Kidney epithelial cell (primary cell): ENCODE results near the gene CFAP299. TPM values are rescaled to one million over a fixed set of nuclear protein-coding genes. Genes with fewer than 3 reads are reported as not detected.
"Not testable (repeated sequence)": the region's sequence is repeated elsewhere in the genome, so short reads cannot be mapped to it uniquely, and the experiment has no call there.

Source experiments
- DNase-seq: peaks from one replicate; pipeline ENCODE4 v3.0.0-alpha.2; 2010; ENCODE audit warnings: low read depth
- H3K27me3 ChIP-seq: 2 replicates; pipeline ENCODE4 v1.6.0; 2011; ENCODE audit warnings: low read length; ENCODE audit not compliant: control insufficient read depth, insufficient read depth
- H3K36me3 ChIP-seq: 2 replicates; pipeline ENCODE4 v1.5.1; 2011; ENCODE audit warnings: low read length; ENCODE audit not compliant: control insufficient read depth, insufficient read depth
- H3K4me3 ChIP-seq: 2 replicates; pipeline ENCODE4 v1.5.1; 2011; ENCODE audit warnings: low read depth, mild to moderate bottlenecking, control low read depth, low read length
- CTCF ChIP-seq: IDR thresholded peaks from 2 replicates; pipeline ENCODE4 v1.5.1; 2011; ENCODE audit warnings: mild to moderate bottlenecking, moderate library complexity, low read length, control low read depth, inconsistent platforms; ENCODE audit not compliant: insufficient read depth, poor library complexity, severe bottlenecking
- total RNA-seq: library from RNA; depleted of rRNA; stranded (reverse); fragments of >200 nt; gene quantifications from 2 replicates; pipeline ENCODE4 v1.2.3, GENCODE V29; 2015

The CFAP299 gene
- total RNA-seq, 1 donor from 2014 or later = not detected

- Histone ChIP-seq H3K4me3 (no peak overlapping the region), H3K27me3 (no peaks in the 10 kb centered on the region), H3K36me3 (no peaks in the 10 kb centered on the region)
- no peak for DNase-seq
- TF ChIP-seq CTCF = no peak
Measured at GRCh38 chr4:80767944-80768343, 432.4 kb downstream of the CFAP299 start.

- Histone ChIP-seq H3K4me3 (no peak overlapping the region), H3K27me3 (no peaks in the 10 kb centered on the region), H3K36me3 (no peaks in the 10 kb centered on the region)
- TF ChIP-seq CTCF = no peak
- no peak for DNase-seq
Measured at GRCh38 chr4:80776168-80776567, 440.6 kb downstream of the CFAP299 start.

- H3K4me3 ChIP-seq = no peak overlapping the region
- DNase-seq = peak; percentile 14
- no peak for TF ChIP-seq CTCF
Measured at GRCh38 chr4:80781431-80781830, 445.9 kb downstream of the CFAP299 start.

GRCh38 chr4:80787306-80787705, 451.8 kb downstream of the CFAP299 start:
- Histone ChIP-seq H3K4me3 (no peak overlapping the region), H3K27me3 (no peaks in the 10 kb centered on the region), H3K36me3 (no peaks in the 10 kb centered on the region)
- no peak for TF ChIP-seq CTCF
- no peak for DNase-seq

More at GRCh38 chr4:80781431-80781830, 445.9 kb downstream of the CFAP299 start:
- H3K36me3 ChIP-seq = no peaks in the 10 kb centered on the region
- H3K27me3 ChIP-seq = no peaks in the 10 kb centered on the region

- DNase-seq = no peak
- Histone ChIP-seq H3K4me3 (no peak overlapping the region), H3K36me3 (no peaks in the 10 kb centered on the region), H3K27me3 (no peaks in the 10 kb centered on the region)
- no peak for TF ChIP-seq CTCF
Measured at GRCh38 chr4:80788798-80789197, 453.3 kb downstream of the CFAP299 start.

- no peaks in the 10 kb centered on the region for H3K27me3 ChIP-seq
- no peak for TF ChIP-seq CTCF
- DNase-seq = no peak
- H3K4me3 ChIP-seq = no peak overlapping the region
- H3K36me3 ChIP-seq = no peaks in the 10 kb centered on the region
Measured at GRCh38 chr4:80790152-80790551, 454.6 kb downstream of the CFAP299 start.

GRCh38 chr4:80793660-80794059, 458.1 kb downstream of the CFAP299 start:
- not testable (repeated sequence) for DNase-seq, H3K36me3 ChIP-seq, H3K27me3 ChIP-seq, H3K4me3 ChIP-seq
